ENCODE results near the gene LIM2. TPM values are rescaled to one million over a fixed set of nuclear protein-coding genes. Genes with fewer than 3 reads are reported as not detected.

The LIM2 gene
- total and polyA plus RNA-seq, 2 donors from 2014 or later, result not detected

DNA sequence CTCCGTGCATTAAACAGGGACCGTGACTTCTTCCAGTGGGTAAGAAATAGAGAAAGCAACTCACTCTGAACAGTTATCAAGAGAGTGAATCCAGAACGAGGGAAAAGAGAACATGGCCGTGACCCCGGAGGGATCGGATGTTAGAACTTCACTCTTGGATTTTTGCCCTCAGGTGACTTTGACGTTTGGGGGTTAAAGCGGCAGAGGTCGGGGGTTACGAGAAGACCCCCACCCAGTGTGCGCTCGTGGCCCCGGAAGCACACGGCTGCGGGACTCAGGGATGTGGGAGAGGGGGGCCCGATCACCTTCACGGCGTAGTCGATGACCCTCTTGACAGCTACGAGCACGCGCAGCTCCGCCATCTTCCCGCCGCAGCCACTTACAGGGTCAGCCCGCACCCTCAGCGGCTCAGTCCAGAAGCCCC is 21.8 kb downstream of the LIM2 start, which contains the start of gene ETFB:
Gene ETFB (minus strand): TSS at position 424 of the 424 bp plus-strand sequence. CDS start 62 bp downstream, at position 362.
- H3K4me3 ChIP-seq (ENCODE audit: low read length in 3 of 3), result peak within 1 kb of the TSS; percentile 87 to 95 (median 94)
- DNase-seq (no peak), FAIRE-seq (no peak)
- H3K4me1 ChIP-seq (ENCODE audit: control insufficient read depth in 2 of 3, insufficient read depth in 2 of 3, low read depth in 1 of 3, low read length in 3 of 3), result peaks cover 0 to 17% (median 5%) of the 10 kb centered on the region in 3 donors
- H3K27ac ChIP-seq (ENCODE audit: low read depth in 2 of 2, low read length in 2 of 2), result peak within 1 kb of the TSS; percentile 97
- no peak for TF ChIP-seq CTCF (IDR thresholded peaks at IDR 0.05; ENCODE audit: borderline replicate concordance, extremely low read depth, insufficient read depth)
- H3K27me3 ChIP-seq (ENCODE audit: control insufficient read depth, insufficient read depth, low read length), result no peaks in the 10 kb centered on the region
- intact Hi-C loops (cut with DNase I), result no loop called here
- H3K36me3 ChIP-seq (ENCODE audit: control insufficient read depth in 2 of 3, insufficient read depth in 3 of 3, low read length in 3 of 3), result no peaks in the 10 kb centered on the region
- H3K9me3 ChIP-seq (ENCODE audit: control insufficient read depth in 2 of 3, insufficient read depth in 1 of 3, low read length in 3 of 3), result no peaks in the 10 kb centered on the region
- H3K9ac ChIP-seq (ENCODE audit: low read length in 3 of 3), result peak within 1 kb of the TSS; percentile 83 to 94 (median 90)

- peak overlapping the region; percentile 78 to 90 (median 85) for H3K9ac ChIP-seq (ENCODE audit: low read length in 3 of 3)
- DNase-seq, result peak in 3 of 5 donors; percentile 33 to 70 (median 56)
- peaks cover 0 to 17% (median 5%) of the 10 kb centered on the region in 3 donors for H3K4me1 ChIP-seq (ENCODE audit: control insufficient read depth in 2 of 3, insufficient read depth in 2 of 3, low read depth in 1 of 3, low read length in 3 of 3)
- peak overlapping the region; percentile 78 to 95 (median 94) for H3K4me3 ChIP-seq (ENCODE audit: low read length in 3 of 3)
- no peaks in the 10 kb centered on the region for H3K27me3 ChIP-seq (ENCODE audit: control insufficient read depth, insufficient read depth, low read length)
- peak overlapping the region; percentile 94 to 97 for H3K27ac ChIP-seq (ENCODE audit: low read depth in 2 of 2, low read length in 2 of 2)
- intact Hi-C loops (cut with DNase I), result no loop called here
- no peak for TF ChIP-seq CTCF (IDR thresholded peaks at IDR 0.05; ENCODE audit: borderline replicate concordance, extremely low read depth, insufficient read depth)
- no peaks in the 10 kb centered on the region for H3K36me3 ChIP-seq (ENCODE audit: control insufficient read depth in 2 of 3, insufficient read depth in 3 of 3, low read length in 3 of 3)
- no peaks in the 10 kb centered on the region for H3K9me3 ChIP-seq (ENCODE audit: control insufficient read depth in 2 of 3, insufficient read depth in 1 of 3, low read length in 3 of 3)
- no peak for FAIRE-seq
Observed at GRCh38 chr19:51365211-51365964, 22.4 kb downstream of the LIM2 start.

DNA sequence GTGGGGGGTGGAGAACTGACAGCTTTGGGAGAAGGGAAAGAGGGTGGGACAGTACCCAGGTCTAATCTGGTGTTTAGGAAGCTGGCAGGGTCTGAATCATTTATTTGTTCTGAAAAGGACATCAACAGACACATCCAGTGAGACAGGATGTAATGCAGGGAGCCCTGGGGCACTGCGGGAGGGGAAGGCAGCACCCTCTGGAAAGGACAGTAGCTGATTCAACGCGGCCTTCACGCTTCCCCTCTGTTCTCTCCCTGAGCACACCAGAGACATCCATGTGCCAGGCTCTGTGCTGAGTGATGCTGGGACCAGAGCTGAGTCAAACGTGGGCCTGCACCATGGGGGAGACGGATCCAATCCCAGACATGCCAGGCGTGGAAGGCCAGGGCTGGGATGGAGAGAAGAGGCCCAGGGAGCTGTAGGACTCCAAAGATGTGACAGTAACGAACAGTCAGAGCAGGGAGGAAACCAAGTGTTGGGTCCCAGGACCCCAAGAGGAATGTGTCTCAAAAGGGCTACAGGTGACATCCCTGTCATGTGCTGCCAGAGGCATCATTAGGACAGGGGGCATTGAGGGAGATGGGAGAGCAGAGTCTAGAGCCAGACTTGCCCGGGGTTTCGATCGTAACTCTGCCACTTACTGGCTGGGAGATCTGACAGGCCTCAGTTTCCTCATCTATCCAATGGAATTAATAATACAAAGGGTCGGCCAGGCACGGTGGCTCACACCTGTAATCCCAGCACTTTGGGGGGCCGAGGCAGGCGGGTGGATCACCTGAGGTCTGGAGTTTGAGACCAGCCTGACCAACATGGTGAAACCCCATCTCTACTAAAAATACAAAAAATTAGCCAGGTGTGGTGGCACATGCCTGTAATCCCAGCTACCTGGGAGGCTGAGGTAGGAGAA is 23.3 kb downstream of the LIM2 start:
- no peak overlapping the region for H3K4me3 ChIP-seq (ENCODE audit: low read length in 3 of 3)
- DNase-seq, result no peak
- H3K9ac ChIP-seq (ENCODE audit: low read length in 3 of 3), result peak overlapping the region in 1 of 3 donors; percentile 40
- H3K4me1 ChIP-seq (ENCODE audit: control insufficient read depth in 2 of 3, insufficient read depth in 2 of 3, low read depth in 1 of 3, low read length in 3 of 3), result peaks cover 0 to 17% (median 5%) of the 10 kb centered on the region in 3 donors
- no peak for FAIRE-seq
- H3K36me3 ChIP-seq (ENCODE audit: control insufficient read depth in 2 of 3, insufficient read depth in 3 of 3, low read length in 3 of 3), result no peaks in the 10 kb centered on the region
- intact Hi-C loops (cut with DNase I), result no loop called here
- no peaks in the 10 kb centered on the region for H3K27me3 ChIP-seq (ENCODE audit: control insufficient read depth, insufficient read depth, low read length)
- H3K9me3 ChIP-seq (ENCODE audit: control insufficient read depth in 2 of 3, insufficient read depth in 1 of 3, low read length in 3 of 3), result no peaks in the 10 kb centered on the region
- TF ChIP-seq CTCF (IDR thresholded peaks at IDR 0.05; ENCODE audit: borderline replicate concordance, extremely low read depth, insufficient read depth), result no peak
- no peak overlapping the region for H3K27ac ChIP-seq (ENCODE audit: low read depth in 2 of 2, low read length in 2 of 2)
